Naive thymus-derived CD4-positive, alpha-beta T cell (primary cell): ENCODE data around the gene ACAD10. TPM values are rescaled to one million over a fixed set of nuclear protein-coding genes. Genes with fewer than 3 reads are reported as not detected.
A peak's percentile ranks its signal among the peaks of the same experiment; 100 is the strongest.
"Not testable (repeated sequence)": the region's sequence is repeated elsewhere in the genome, so short reads cannot be mapped to it uniquely, and the experiment has no call there.

Experiments used
- ATAC-seq: fragments of 150-1000 bp; cut with Tn5 transposase; 2 replicates; pipeline ENCODE4 v1.10.0; 2021; ENCODE audit warnings: mild to moderate bottlenecking, moderate library complexity
- CTCF ChIA-PET: fragments of 350-600 bp; sonication (Branson Sonifier 250); formaldehyde crosslinking; loops from one replicate; lab custom pipeline; 2021; ENCODE audit warnings: antibody characterized with exemption; lab: Charles Lee
- POLR2A ChIA-PET: fragments of 350-600 bp; sonication (Branson Sonifier 250); formaldehyde crosslinking; loops from one replicate; lab custom pipeline; 2021; ENCODE audit warnings: antibody characterized with exemption, inconsistent platforms; lab: Charles Lee
- DNase-seq, 9 donors: peaks; one replicate each; pipeline versions ENCODE4 v3.0.0 to v3.0.0-alpha.2; 2020 to 2022; ENCODE audit warnings: mixed read lengths in 1 of 9
- H3K27ac ChIP-seq: one replicate; pipeline ENCODE4 v1.7.0; 2013; ENCODE audit warnings: mild to moderate bottlenecking, low read depth, low read length, moderate library complexity
- H3K27me3 ChIP-seq, 2 donors: one replicate each; pipeline ENCODE4 v1.7.0; 2013; ENCODE audit warnings: low read length in 2 of 2, mild to moderate bottlenecking in 2 of 2, moderate library complexity in 2 of 2; ENCODE audit not compliant: control insufficient read depth in 2 of 2, insufficient read depth in 2 of 2
- H3K36me3 ChIP-seq, 3 experiments: 1 replicate in 2 of 3; 2 replicates in 1 of 3; pipeline ENCODE4 v1.7.0; 2013; ENCODE audit warnings: low read length in 3 of 3, mild to moderate bottlenecking in 3 of 3, moderate library complexity in 1 of 3; ENCODE audit not compliant: insufficient read depth in 3 of 3, control insufficient read depth in 2 of 3
- H3K4me1 ChIP-seq, 2 donors: one replicate each; pipeline ENCODE4 v1.7.0; 2013; ENCODE audit warnings: low read length in 2 of 2, mild to moderate bottlenecking in 2 of 2, moderate library complexity in 1 of 2; ENCODE audit not compliant: control insufficient read depth in 2 of 2, insufficient read depth in 2 of 2
- H3K4me3 ChIP-seq: 2 replicates; pipeline ENCODE4 v1.7.0; 2013; ENCODE audit warnings: mild to moderate bottlenecking, low read length
- H3K9me3 ChIP-seq, 3 experiments: 1 replicate in 2 of 3; 2 replicates in 1 of 3; pipeline ENCODE4 v1.7.0; 2013; ENCODE audit warnings: low read length in 3 of 3; ENCODE audit not compliant: control insufficient read depth in 2 of 3
- H3K27ac Mint-ChIP-seq, 9 donors: one replicate each; pipeline ENCODE4 v1.8.0; 2020 to 2022; ENCODE audit warnings: mixed read lengths in 9 of 9, mild to moderate bottlenecking in 8 of 9, moderate library complexity in 5 of 9, inconsistent platforms in 2 of 9
- H3K27me3 Mint-ChIP-seq, 5 donors: one replicate each; pipeline ENCODE4 v1.8.0; 2021 to 2022; ENCODE audit warnings: mixed read lengths in 5 of 5, mild to moderate bottlenecking in 1 of 5
- H3K36me3 Mint-ChIP-seq, 5 donors: one replicate each; pipeline ENCODE4 v1.8.0; 2020 to 2022; ENCODE audit warnings: mixed read lengths in 5 of 5, mild to moderate bottlenecking in 3 of 5, inconsistent platforms in 1 of 5
- H3K4me1 Mint-ChIP-seq, 7 donors: one replicate each; pipeline ENCODE4 v1.8.0; 2020 to 2022; ENCODE audit warnings: mixed read lengths in 7 of 7, mild to moderate bottlenecking in 3 of 7, inconsistent platforms in 1 of 7
- H3K4me3 Mint-ChIP-seq, 10 donors: one replicate each; pipeline ENCODE4 v1.8.0; 2020 to 2022; ENCODE audit warnings: mild to moderate bottlenecking in 10 of 10, mixed read lengths in 10 of 10, moderate library complexity in 6 of 10, inconsistent platforms in 2 of 10
- H3K9me3 Mint-ChIP-seq, 11 donors: one replicate each; pipeline ENCODE4 v1.8.0; 2020 to 2022; ENCODE audit warnings: mixed read lengths in 11 of 11, mild to moderate bottlenecking in 4 of 11, inconsistent platforms in 1 of 11, moderate library complexity in 1 of 11
- intact Hi-C, 2 donors: fragments of 100-400 bp; cut with micrococcal nuclease; formaldehyde crosslinking; loops; one replicate each; pipeline ENCODE4 v1.15.1; 2023
- polyA plus RNA-seq, 2 donors: library from polyadenylated mRNA; unstranded; fragments of 300-500 nt; fragmentation: Illumina TruSeq; gene quantifications; one replicate each; pipeline ENCODE4 v1.2.3, GENCODE V29; 2021
- total RNA-seq, 6 experiments: library from RNA in 5 of 6; stranded (reverse) in 5 of 6; gene quantifications; 1 replicate in 5 of 6; 2 replicates in 1 of 6; pipeline ENCODE4 v1.2.3 and lab custom pipeline; 2021 to 2026

Gene ACAD10
- total and polyA plus RNA-seq, 7 experiments from 2014 or later, result 10.4 to 65.3 (median 31.3) TPM

DNA sequence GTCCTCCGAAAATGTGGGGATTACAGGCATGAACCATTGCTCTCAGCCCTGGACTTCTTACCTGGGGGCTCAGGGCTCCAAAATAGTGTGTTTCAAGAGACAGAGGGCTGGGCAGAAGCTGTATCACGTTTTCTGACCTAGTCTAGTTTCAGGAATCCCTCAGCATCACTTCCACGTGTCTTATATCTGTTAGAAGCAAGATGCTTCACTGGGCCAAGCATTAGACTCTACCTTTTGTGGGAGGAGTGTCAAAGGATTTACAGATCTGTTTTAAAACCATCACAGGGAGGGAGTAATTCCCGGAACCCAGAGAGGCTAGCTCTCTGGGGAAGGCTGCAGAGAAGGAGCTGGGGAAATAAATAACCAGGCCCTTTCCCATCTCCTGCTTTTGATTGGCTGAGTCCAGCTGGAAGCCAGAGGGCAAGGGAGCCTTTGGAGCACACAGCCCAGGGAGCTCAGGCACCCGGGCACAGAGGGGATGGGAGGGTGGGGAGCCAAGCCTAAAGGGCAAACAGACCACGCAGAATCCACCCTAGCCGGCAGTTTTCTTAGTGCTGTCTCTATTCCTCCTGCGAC is 47.6 kb downstream of the ACAD10 start:
- Histone ChIP-seq H3K4me1 (no peaks in the 10 kb centered on the region), H3K27me3 (no peaks in the 10 kb centered on the region), H3K27ac (no peak overlapping the region), H3K9me3 (no peaks in the 10 kb centered on the region), H3K36me3 (peaks cover 0 to 63% (median 4%) of the 10 kb centered on the region in 3 experiments), H3K4me3 (no peak overlapping the region)
- Mint-ChIP-seq H3K9me3 (no peaks in the 10 kb centered on the region), H3K27me3 (no peaks in the 10 kb centered on the region), H3K27ac (no peak overlapping the region), H3K4me3 (no peak overlapping the region), H3K36me3 (peaks cover 9 to 54% (median 18%) of the 10 kb centered on the region in 5 donors), H3K4me1 (no peaks in the 10 kb centered on the region)
- CTCF ChIA-PET, result no interaction called here
- intact Hi-C loops, result no loop called here
- no peak for ATAC-seq
- DNase-seq, result no peak
- POLR2A ChIA-PET, result no interaction called here

- DNase-seq, H3K27ac ChIP-seq, intact Hi-C loops, H3K4me1 ChIP-seq, POLR2A ChIA-PET, H3K4me3 ChIP-seq, ATAC-seq, H3K9me3 Mint-ChIP-seq, H3K27me3 Mint-ChIP-seq, H3K4me3 Mint-ChIP-seq, H3K9me3 ChIP-seq, H3K4me1 Mint-ChIP-seq, H3K27ac Mint-ChIP-seq, H3K27me3 ChIP-seq: not testable (repeated sequence)
- peaks cover 4 to 41% (median 9%) of the 10 kb centered on the region in 5 donors for H3K36me3 Mint-ChIP-seq
- CTCF ChIA-PET, result interaction anchor here (0.6 kb wide), 1 partner anchor 359 kb away, joined by 3 read pairs; no protein-coding TSS in a partner anchor
- peaks cover 0 to 30% (median 6%) of the 10 kb centered on the region in 3 experiments for H3K36me3 ChIP-seq
These were observed 53.7 kb downstream of the ACAD10 start for GRCh38 chr12:111739524-111739923.

GRCh38 chr12:111741235-111741812 is 55.5 kb downstream of the ACAD10 start:
- no peaks in the 10 kb centered on the region for H3K27me3 ChIP-seq
- H3K4me3 ChIP-seq, result no peak overlapping the region
- no peaks in the 10 kb centered on the region for H3K4me1 ChIP-seq
- intact Hi-C loops, result no loop called here
- Mint-ChIP-seq H3K27me3 (no peaks in the 10 kb centered on the region), H3K4me3 (no peak overlapping the region), H3K27ac (peak overlapping the region in 7 of 9 donors; percentile 15 to 70 (median 22)), H3K9me3 (no peaks in the 10 kb centered on the region), H3K4me1 (no peaks in the 10 kb centered on the region), H3K36me3 (peaks cover 12 to 50% (median 13%) of the 10 kb centered on the region in 5 donors)
- ChIA-PET CTCF (interaction anchor here (0.6 kb wide), 1 partner anchor 804 kb away, joined by 3 read pairs; no protein-coding TSS in a partner anchor), POLR2A (no interaction called here)
- ATAC-seq, result no peak
- no peak for DNase-seq
- H3K27ac ChIP-seq, result no peak overlapping the region
- H3K9me3 ChIP-seq, result no peaks in the 10 kb centered on the region
- peaks cover 0 to 46% (median 9%) of the 10 kb centered on the region in 3 experiments for H3K36me3 ChIP-seq

- no peak overlapping the region for H3K4me3 Mint-ChIP-seq
- intact Hi-C loops, result no loop called here
- peaks cover 8 to 50% (median 19%) of the 10 kb centered on the region in 5 donors for H3K36me3 Mint-ChIP-seq
- Histone ChIP-seq H3K27ac (no peak overlapping the region), H3K4me3 (no peak overlapping the region), H3K36me3 (peaks cover 0 to 55% (median 9%) of the 10 kb centered on the region in 3 experiments), H3K27me3 (no peaks in the 10 kb centered on the region), H3K4me1 (no peaks in the 10 kb centered on the region), H3K9me3 (no peaks in the 10 kb centered on the region)
- no peak overlapping the region for H3K27ac Mint-ChIP-seq
- H3K27me3 Mint-ChIP-seq, result no peaks in the 10 kb centered on the region
- POLR2A ChIA-PET, result no interaction called here
- ATAC-seq (no peak), DNase-seq (no peak)
- no peaks in the 10 kb centered on the region for H3K9me3 Mint-ChIP-seq
- no peaks in the 10 kb centered on the region for H3K4me1 Mint-ChIP-seq
- CTCF ChIA-PET, result interaction anchor here (0.7 kb wide), 1 partner anchor 1867 kb away, joined by 4 read pairs; no protein-coding TSS in a partner anchor
These were observed 59.4 kb downstream of the ACAD10 start for GRCh38 chr12:111745211-111745610.

- ChIA-PET CTCF (no interaction called here), POLR2A (no interaction called here)
- H3K9me3 Mint-ChIP-seq, result no peaks in the 10 kb centered on the region
- peaks cover 8 to 47% (median 19%) of the 10 kb centered on the region in 5 donors for H3K36me3 Mint-ChIP-seq
- no peak overlapping the region for H3K27ac ChIP-seq
- no peaks in the 10 kb centered on the region for H3K4me1 ChIP-seq
- peak overlapping the region in 1 of 9 donors; percentile 43 for H3K27ac Mint-ChIP-seq
- no peaks in the 10 kb centered on the region for H3K9me3 ChIP-seq
- intact Hi-C loops, result no loop called here
- no peak overlapping the region for H3K4me3 Mint-ChIP-seq
- no peak overlapping the region for H3K4me3 ChIP-seq
- DNase-seq (no peak), ATAC-seq (no peak)
- no peaks in the 10 kb centered on the region for H3K4me1 Mint-ChIP-seq
- no peaks in the 10 kb centered on the region for H3K27me3 ChIP-seq
- no peaks in the 10 kb centered on the region for H3K27me3 Mint-ChIP-seq
- H3K36me3 ChIP-seq, result peaks cover 0 to 65% (median 9%) of the 10 kb centered on the region in 3 experiments
These were observed 61.5 kb downstream of the ACAD10 start for GRCh38 chr12:111747333-111747732.

DNA sequence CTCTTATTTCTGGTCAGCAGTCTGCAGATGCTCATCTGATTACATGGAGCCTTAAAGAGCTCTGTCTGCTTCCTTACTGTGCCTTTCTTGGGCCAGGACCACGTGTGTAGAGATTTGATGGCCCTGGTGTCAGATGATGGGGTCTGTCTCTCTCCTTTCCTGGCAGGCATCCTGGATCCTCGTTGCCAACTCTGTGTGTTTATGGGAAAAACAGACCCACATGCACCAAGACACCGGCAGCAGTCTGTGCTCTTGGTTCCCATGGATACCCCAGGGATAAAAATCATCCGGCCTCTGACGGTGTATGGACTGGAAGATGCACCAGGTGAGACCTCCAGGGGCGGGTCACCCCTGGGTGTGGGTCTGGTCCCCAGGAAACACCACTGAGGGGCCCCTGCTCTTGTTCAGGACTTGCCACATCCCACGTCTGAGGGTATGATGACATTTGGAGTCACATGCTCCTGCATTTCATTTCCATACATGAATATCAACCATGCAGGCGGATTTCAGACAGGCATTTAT is 62.4 kb downstream of the ACAD10 start:
- ChIA-PET POLR2A (no interaction called here), CTCF (no interaction called here)

More for the DNA sequence above, 62.4 kb downstream of the ACAD10 start:
- no peak overlapping the region for H3K4me3 ChIP-seq
- Mint-ChIP-seq H3K9me3 (no peaks in the 10 kb centered on the region), H3K4me1 (no peaks in the 10 kb centered on the region), H3K36me3 (peaks cover 8 to 42% (median 19%) of the 10 kb centered on the region in 5 donors), H3K4me3 (no peak overlapping the region), H3K27me3 (no peaks in the 10 kb centered on the region), H3K27ac (no peak overlapping the region)
- intact Hi-C loops, result no loop called here
- no peaks in the 10 kb centered on the region for H3K4me1 ChIP-seq
- no peak overlapping the region for H3K27ac ChIP-seq
- H3K36me3 ChIP-seq, result peaks cover 0 to 65% (median 9%) of the 10 kb centered on the region in 3 experiments
- ATAC-seq, result no peak
- no peaks in the 10 kb centered on the region for H3K27me3 ChIP-seq
- no peak for DNase-seq
- H3K9me3 ChIP-seq, result no peaks in the 10 kb centered on the region
